Aorta (tissue), 5 donors: ENCODE results near the gene IKZF1. TPM values are rescaled to one million over a fixed set of nuclear protein-coding genes. Genes with fewer than 3 reads are reported as not detected.

ENCODE experiments used
- ATAC-seq: fragments of 200-7000 bp; cut with Tn5 transposase; one replicate; pipeline ENCODE4 v1.9.1; 2022; ENCODE audit warnings: moderate library complexity; ENCODE audit not compliant: low FRiP score
- DNase-seq, 2 donors: peaks; one replicate each; pipeline ENCODE4 v3.0.0-alpha.2; 2020
- H3K27ac ChIP-seq, 2 donors: one replicate each; pipeline ENCODE4 v1.5.1; 2013; ENCODE audit warnings: low read length in 2 of 2, mild to moderate bottlenecking in 2 of 2, moderate library complexity in 2 of 2, control low read depth in 1 of 2, inconsistent platforms in 1 of 2, low read depth in 1 of 2
- H3K27me3 ChIP-seq, 2 donors: one replicate each; pipeline ENCODE4 v1.6.1; 2013; ENCODE audit warnings: control low read depth in 1 of 2, low read length in 1 of 2, mild to moderate bottlenecking in 1 of 2, moderate library complexity in 1 of 2; ENCODE audit not compliant: insufficient read depth in 2 of 2, control insufficient read depth in 1 of 2
- H3K36me3 ChIP-seq, 2 donors: one replicate each; pipeline ENCODE4 v1.6.1; 2013; ENCODE audit warnings: control low read depth in 1 of 2, low read length in 1 of 2, mild to moderate bottlenecking in 1 of 2; ENCODE audit not compliant: insufficient read depth in 2 of 2, control insufficient read depth in 1 of 2
- H3K4me1 ChIP-seq, 2 donors: one replicate each; pipeline ENCODE4 v1.6.1; 2013; ENCODE audit warnings: low read length in 2 of 2, control low read depth in 1 of 2, mild to moderate bottlenecking in 1 of 2, moderate library complexity in 1 of 2; ENCODE audit not compliant: insufficient read depth in 2 of 2, control insufficient read depth in 1 of 2
- H3K4me3 ChIP-seq, 2 donors: one replicate each; pipeline ENCODE4 v1.5.1; 2013; ENCODE audit warnings: low read length in 2 of 2, control low read depth in 1 of 2, mild to moderate bottlenecking in 1 of 2
- H3K9me3 ChIP-seq: one replicate; pipeline ENCODE4 v1.6.1; 2013; ENCODE audit warnings: mild to moderate bottlenecking, low read length; ENCODE audit not compliant: control insufficient read depth
- WGBS, 2 donors: extraction: QIAGEN DNeasy Blood & Tissue Kit; methylation state at CpG; one replicate each; pipeline ENCODE4 v1.1.7; 2013; 5-methylcytosine and 5-hydroxymethylcytosine counted together
- intact Hi-C, 2 donors: fragments of 100-400 bp; cut with DNase I; formaldehyde crosslinking; loops; one replicate each; pipeline versions ENCODE4 v1.14.2 to v1.15.0; 2022
- polyA plus RNA-seq, 2 donors: library from polyadenylated mRNA; stranded (reverse); fragments of 200-250 nt; gene quantifications; one replicate each; pipeline ENCODE4 v1.2.3, GENCODE V29; 2013
- total RNA-seq, 2 donors: library from RNA; stranded (reverse); fragmentation: NEBNext Ultra II Directional; extraction: Animal tissue kit (Norgen Biotek cat#: 25700); gene quantifications; one replicate each; pipeline ENCODE4 v1.2.1, GENCODE V29; 2021
- donor health status: healthy with polysubstance abuse.
- donor health status: Bipolar disorder and iron deficiency.
- donor health status: DM: no; HTN: no; CAD: no.
- donor health status: DM: no; HTN: no; CAD: no.
- donor health status: DM: yes; HTN: yes; CAD: no.

Gene IKZF1
- total and polyA plus RNA-seq, 4 donors = 2.5 to 24.4 (median 9.7) TPM

DNA sequence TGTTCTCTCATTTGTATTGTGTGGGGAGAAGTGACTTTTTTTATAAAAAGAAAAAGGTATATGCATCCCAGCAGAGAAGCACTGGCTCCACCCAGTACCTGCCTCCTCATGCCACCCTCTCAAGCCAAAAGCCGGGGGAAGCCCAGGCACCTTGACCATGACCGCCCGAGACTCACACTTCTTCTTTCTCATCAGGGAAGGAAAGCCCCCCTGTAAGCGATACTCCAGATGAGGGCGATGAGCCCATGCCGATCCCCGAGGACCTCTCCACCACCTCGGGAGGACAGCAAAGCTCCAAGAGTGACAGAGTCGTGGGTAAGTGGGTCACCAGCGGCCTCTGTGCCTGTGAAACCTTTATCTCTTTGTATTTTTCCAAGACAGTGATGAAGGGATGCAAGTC is 22.9 kb downstream of the IKZF1 start:
- Histone ChIP-seq H3K27me3 (no peaks in the 10 kb centered on the region), H3K36me3 (no peaks in the 10 kb centered on the region), H3K4me3 (no peak overlapping the region), H3K9me3 (no peaks in the 10 kb centered on the region), H3K27ac (no peak overlapping the region), H3K4me1 (no peaks in the 10 kb centered on the region)
- intact Hi-C loops = no loop called here
- DNase-seq = no peak
- no peak for ATAC-seq
- 88 to 91% methylated on average over 10 of the region's 10 CpGs for WGBS, 2 donors

DNA sequence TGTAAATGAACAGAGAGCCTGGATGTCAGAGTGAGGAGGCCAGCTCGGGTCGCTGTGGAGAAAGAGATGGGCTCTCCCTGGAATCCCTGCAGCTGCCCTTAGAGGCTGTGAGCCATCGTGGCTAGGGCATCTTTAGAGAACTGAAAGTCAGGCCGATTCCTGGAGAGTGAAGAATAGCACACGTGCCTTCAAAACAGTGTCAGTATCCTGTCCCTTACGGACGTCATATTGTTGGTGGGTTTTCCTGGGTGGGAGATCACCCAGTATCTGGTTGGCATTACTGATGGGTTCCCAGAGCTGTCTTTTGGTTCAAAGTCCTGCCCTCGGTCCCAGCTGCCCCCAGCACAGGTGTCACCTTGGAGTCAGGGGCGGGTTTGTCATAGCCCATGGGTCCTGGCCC is 25.3 kb downstream of the IKZF1 start:
- Histone ChIP-seq H3K9me3 (no peaks in the 10 kb centered on the region), H3K36me3 (no peaks in the 10 kb centered on the region), H3K27ac (no peak overlapping the region), H3K4me1 (no peaks in the 10 kb centered on the region), H3K4me3 (no peak overlapping the region), H3K27me3 (no peaks in the 10 kb centered on the region)
- intact Hi-C loops = no loop called here
- DNase-seq (no peak), ATAC-seq (no peak)
- WGBS, 2 donors = 77 to 78% methylated on average over 9 of the region's 9 CpGs

DNA sequence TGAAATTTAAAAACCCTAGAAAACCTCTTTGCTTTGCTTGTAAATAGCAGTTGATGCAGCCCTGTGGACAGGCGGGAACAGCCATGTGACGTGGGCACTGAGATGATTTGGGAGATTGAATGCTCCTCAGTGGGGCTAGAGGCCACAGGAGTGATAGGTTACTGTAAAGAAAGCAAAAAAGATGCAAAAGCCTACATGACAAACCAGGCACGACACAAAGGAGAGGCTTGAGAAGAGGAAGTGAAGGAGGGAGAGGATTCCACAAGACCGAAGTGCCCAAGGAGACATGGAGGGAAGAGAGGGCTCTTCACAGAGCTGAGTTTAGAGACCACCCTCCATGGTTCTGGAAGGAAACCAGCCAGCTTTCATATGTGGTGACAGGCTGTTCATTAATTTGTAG is 25.7 kb downstream of the IKZF1 start:
- Histone ChIP-seq H3K9me3 (no peaks in the 10 kb centered on the region), H3K27ac (no peak overlapping the region), H3K36me3 (no peaks in the 10 kb centered on the region), H3K27me3 (no peaks in the 10 kb centered on the region), H3K4me1 (no peaks in the 10 kb centered on the region), H3K4me3 (no peak overlapping the region)
- no peak for DNase-seq
- no peak for ATAC-seq
- intact Hi-C loops = no loop called here
- WGBS, 2 donors = 74% methylated on average over 4 of the region's 4 CpGs

DNA sequence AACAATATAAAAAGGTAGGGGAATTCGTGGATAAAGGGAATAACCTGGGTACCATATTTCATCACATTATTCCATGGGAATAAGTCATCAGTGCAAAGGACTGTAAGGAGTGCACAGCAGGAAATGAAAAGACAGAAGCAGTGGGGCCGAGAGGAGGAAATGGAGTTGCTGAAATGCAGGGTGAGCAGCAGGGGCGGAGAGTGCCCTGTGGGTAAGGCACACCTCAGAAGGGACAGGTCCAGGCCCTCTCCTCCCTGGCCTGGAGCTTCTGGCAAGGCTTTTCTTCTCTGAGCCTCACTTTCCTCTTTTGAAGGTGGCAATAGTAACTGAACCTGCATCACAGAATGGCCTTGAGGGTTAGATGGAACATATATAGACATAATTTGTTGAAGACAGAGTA is 26.2 kb downstream of the IKZF1 start:
- DNase-seq = no peak
- H3K27me3 ChIP-seq = no peaks in the 10 kb centered on the region
- H3K4me1 ChIP-seq = no peaks in the 10 kb centered on the region
- no peak for ATAC-seq
- 51 to 70% methylated on average over 3 of the region's 3 CpGs for WGBS, 2 donors
- intact Hi-C loops = no loop called here
- H3K36me3 ChIP-seq = no peaks in the 10 kb centered on the region
- H3K9me3 ChIP-seq = no peaks in the 10 kb centered on the region
- no peak overlapping the region for H3K4me3 ChIP-seq
- H3K27ac ChIP-seq = no peak overlapping the region

DNA sequence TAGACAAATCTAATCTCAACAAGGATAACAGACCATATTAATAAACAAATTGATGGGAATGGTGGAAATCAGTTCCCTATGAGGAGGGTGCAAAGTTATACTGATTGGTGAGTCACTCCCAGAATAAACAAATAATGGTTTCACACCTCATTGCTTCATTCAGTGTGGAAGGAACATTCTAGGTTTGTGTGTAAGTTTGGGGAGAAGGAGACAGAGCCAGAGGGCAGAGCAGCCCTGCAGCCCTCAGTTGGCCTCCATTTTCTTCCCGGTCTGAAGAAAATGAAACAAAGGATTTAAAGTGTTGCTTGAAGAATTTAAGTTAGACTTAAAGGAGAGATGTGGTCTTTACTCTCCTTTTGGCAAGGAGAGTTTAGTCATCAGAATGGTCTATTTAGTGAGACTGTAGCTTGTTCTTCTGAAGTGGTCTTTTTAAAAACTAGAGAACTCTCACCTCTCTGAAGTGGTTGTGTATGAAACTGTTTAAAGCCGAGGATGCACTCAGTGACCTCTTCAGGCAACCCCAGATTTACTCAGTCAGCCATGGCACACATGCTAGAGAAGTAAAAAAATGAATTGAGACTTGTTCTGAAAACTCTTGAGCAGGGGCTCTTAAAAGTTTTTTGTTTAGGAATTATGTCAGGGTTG is 27.2 kb downstream of the IKZF1 start:
- intact Hi-C loops = no loop called here
- Histone ChIP-seq H3K9me3 (no peaks in the 10 kb centered on the region), H3K27ac (no peak overlapping the region), H3K27me3 (no peaks in the 10 kb centered on the region), H3K4me1 (no peaks in the 10 kb centered on the region), H3K4me3 (no peak overlapping the region), H3K36me3 (no peaks in the 10 kb centered on the region)
- WGBS, 2 donors = 52 to 59% methylated on average over 2 of the region's 2 CpGs
- ATAC-seq (no peak), DNase-seq (no peak)

DNA sequence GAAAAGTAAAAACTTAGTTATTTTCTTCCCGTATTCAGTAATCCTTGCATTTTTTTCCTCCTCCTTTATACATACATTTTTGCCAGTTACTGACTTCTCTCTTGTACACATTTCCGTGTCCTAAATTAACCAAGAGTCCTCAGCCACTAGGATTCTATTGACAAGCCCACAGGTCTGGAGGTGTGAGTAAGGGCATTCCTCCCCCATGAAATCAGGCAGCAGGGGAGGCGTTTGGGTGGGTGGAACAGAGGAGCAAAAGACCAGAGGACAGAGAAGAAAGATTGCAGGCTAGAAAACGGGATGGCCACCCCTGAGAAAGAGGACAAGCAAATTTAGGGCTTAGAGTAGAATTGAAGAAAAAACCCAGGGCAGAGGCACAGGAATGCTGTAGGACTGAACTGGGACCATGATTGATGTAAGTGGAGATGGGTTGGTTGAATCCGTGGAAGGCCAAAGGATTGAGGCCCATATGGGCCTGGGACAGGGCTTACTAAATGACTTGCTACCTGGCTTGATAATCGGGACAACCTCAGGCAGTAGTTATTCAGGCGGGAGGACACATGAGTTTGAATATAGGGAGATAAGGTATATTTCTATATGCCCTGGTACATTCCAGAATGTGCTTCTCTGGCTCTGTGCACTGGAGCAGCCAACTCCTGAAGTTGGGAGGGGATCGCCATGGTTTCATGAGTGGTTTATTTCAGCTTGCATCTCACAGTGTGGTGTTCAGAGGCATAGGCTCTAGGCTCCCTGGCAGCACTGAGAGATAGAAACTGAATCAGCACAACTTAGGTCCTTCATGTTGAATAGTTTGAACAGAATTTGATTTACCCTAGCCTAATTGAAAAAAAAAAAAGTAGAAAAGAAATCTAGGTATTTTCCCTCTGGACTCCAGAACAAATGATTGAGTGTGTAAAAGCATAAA is 28.0 kb downstream of the IKZF1 start:
- Histone ChIP-seq H3K9me3 (no peaks in the 10 kb centered on the region), H3K4me1 (no peaks in the 10 kb centered on the region), H3K27ac (no peak overlapping the region), H3K4me3 (no peak overlapping the region), H3K36me3 (no peaks in the 10 kb centered on the region), H3K27me3 (no peaks in the 10 kb centered on the region)
- intact Hi-C loops = no loop called here
- DNase-seq (no peak), ATAC-seq (no peak)
- 57 to 65% methylated on average over 8 of the region's 8 CpGs for WGBS, 2 donors

DNA sequence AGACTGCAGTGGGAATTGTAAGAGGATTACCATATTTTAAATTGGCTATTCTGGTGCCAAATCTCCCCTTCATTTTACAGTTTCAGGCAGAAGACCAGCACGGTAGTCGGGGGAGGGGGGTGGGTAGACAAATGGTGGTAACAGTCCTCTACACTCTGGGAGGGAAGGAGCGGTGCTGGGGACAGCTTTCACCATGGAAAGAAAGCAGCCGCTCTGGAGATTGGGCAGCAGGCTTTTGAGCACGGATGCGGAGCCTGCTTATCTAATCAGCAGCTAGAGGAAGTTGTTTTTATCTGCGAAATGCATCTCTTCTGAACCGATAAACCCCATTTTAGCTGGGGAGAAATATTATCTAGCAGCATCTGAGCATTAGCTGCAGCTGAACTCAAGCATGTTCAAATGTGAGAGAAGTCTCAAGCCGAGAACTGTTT is 28.7 kb downstream of the IKZF1 start:
- Histone ChIP-seq H3K4me1 (no peaks in the 10 kb centered on the region), H3K27ac (no peak overlapping the region), H3K27me3 (no peaks in the 10 kb centered on the region), H3K9me3 (no peaks in the 10 kb centered on the region), H3K36me3 (no peaks in the 10 kb centered on the region), H3K4me3 (no peak overlapping the region)
- DNase-seq (no peak), ATAC-seq (no peak)
- intact Hi-C loops = no loop called here
- WGBS, 2 donors = 4 to 5% methylated on average over 9 of the region's 9 CpGs

DNA sequence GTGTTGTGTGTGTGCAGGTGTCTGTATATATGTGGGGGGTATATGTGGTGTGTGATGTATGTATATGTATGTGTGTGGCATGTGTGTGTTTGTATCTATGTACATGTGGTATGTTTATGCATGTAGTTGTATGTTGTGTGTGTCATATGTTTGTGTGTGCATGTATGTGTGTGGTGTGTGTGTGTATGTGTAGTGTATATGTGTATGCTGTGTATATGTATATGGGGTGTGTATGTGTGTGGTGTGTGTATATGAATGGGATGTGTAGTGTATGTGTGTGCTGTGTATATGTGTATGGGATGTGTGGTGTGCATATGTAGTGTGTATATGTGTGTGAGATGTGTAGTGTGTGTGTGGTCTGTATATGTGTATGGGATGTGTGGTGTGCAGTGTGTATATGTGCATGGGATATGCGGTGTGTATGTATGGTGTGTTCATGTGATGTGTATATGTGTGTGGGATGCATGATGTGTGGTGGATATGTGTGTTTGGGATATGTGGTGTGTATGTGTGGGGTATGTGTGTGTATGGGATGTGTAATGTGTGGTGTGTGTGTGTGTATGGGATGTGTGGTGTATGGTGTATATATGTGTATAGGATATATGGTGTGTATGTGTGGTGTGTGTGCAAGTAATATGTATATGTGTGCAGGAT is 30.0 kb downstream of the IKZF1 start:
- 96 to 98% methylated on average over 1 of the region's 1 CpG for WGBS, 2 donors
- Histone ChIP-seq H3K27ac (no peak overlapping the region), H3K4me1 (no peaks in the 10 kb centered on the region), H3K27me3 (no peaks in the 10 kb centered on the region), H3K36me3 (no peaks in the 10 kb centered on the region), H3K9me3 (no peaks in the 10 kb centered on the region), H3K4me3 (no peak overlapping the region)
- intact Hi-C loops = no loop called here
- ATAC-seq (no peak), DNase-seq (no peak)
